Hematopoietic multipotent progenitor cell treated with erythropoietin and hydrocortisone succinate and interleukin-3 and kit ligand, for 8 days (in vitro differentiated cells): ENCODE data around the gene EDEM2.
"Not testable (repeated sequence)": the region's sequence is repeated elsewhere in the genome, so short reads cannot be mapped to it uniquely, and the experiment has no call there.

ENCODE experiments used
- DNase-seq: peaks from one replicate; pipeline ENCODE4 v3.0.0-alpha.2; 2015

The EDEM2 gene

DNA sequence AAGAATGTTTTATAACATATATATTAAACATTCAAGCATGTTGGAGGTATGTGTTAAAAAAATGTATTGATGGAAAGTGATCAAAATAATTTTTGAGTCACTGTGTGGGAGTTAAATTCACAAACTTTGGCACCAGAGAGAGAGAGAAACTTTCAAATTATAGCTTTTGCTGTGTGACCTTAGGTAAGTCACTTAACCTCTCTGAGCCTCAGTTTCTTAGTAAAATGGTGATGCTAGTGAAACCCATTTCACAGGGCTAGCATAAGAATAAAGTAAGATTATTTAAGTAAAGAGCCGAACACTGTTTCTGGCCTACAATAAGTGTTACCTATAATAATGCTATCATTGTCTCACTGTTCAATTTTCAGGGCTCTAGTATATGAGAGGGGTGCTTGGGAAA is 20.7 kb upstream of the EDEM2 start:
- DNase-seq, result no peak

DNA sequence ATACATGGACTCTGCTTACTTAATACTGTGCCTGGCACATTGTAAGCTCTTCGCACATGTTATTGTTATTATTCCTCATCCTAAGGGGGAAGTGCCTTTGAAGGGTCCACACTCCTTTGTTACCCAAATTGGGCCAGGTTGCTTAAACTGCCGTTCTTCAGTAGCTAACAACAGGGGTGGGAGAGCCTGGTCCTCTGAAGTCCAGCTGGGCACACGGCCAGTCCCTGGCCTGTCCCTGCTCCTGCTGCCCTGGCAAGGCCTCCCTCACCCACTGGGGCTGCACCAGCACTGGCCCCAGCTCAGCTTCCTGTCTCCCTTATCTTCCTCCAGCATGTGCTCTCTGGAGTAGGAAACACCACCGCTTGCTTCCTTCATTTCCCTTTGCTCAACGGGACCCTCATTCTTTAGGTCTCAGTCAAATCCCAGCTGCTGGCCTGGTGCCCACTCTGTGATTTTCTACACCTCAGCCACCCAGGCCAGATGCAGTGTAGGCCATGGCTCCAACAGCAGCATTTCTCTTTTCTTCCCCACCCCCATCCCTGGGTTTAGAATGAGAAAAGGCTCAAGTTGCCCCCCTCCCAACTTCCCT is 19.2 kb upstream of the EDEM2 start:
- DNase-seq, result peak; percentile 80

DNA sequence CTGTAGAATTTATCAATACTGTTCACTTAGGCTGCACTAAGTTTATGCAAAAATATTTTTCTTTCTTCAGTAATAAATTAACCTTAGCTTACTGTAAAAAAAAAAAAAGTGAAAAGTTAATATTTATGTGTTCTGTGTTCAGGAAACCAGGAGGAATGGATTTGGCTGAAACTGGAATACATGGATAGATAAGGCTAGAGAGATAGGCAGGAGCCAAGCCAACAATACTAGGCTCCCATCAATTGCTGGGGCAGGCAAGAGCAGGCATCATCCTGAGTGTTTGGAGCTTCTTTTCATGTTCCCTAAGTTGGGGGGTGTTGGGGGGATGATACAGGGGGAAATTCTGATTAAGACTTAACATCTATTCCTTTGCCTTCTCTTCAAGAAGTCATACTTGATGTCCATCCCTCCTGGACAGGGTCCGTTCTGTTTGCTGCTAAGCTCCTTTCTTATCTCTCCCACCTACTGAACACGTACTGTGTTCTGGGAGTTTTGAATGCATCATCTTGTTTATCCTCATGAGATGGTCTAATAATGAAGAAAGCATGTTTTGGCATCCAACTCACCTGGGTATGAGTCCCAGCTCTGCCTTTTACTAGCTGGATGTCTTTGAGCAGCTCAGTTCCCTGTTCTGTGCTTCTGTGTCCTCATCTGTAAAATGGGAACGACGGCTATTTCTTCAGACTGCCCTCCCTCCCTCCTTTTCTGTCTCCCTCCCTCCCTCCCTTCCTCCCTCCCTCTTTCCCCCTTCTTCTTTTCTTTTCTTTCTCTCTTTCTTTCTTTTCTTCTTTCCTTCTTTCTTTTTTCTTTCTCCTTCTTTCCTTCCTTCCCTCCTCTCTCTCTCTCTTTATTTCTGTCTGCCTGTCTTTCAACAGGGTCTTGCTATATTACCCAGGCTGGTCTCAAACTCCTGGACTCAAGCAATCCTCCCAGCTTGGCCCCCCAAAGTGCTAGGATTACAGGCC is 18.4 kb upstream of the EDEM2 start:
- DNase-seq, result no peak

DNA sequence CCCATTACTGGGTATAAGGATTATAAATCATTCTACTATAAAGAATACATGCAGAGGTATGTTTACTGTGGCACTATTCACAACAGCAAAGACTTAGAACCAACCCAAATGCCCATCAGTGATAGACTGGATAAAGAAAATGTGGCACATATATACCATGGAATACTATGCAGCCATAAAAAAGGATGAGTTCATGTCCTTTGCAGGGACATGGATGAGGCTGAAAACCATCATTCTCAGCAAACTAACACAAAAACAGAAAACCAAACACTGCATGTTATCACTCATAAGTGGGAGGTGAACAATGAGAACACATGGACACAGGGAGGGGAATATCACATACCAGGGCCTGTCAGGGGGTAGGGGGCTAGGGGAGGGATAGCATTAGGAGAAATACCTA is 17.4 kb upstream of the EDEM2 start:
- DNase-seq, result not testable (repeated sequence)

DNA sequence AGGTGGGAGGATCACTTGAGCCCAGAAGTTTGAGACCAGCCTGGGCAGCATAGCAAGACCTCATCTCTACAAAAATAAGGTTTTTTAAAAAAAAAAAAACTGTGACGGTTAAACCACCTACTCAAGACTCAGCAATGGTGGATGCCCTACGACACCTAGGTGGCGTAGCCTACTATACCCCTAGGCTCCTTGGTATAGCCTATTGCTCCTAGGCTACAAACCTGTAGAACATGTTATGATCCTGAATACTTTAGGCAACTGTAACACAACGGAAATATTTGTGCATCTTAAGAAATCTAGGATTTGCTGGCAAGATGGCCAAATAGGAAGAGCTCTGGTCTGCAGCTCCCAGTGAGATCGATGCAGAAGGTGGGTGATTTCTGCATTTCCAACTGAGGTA is 13.2 kb upstream of the EDEM2 start:
- DNase-seq, result not testable (repeated sequence)

DNA sequence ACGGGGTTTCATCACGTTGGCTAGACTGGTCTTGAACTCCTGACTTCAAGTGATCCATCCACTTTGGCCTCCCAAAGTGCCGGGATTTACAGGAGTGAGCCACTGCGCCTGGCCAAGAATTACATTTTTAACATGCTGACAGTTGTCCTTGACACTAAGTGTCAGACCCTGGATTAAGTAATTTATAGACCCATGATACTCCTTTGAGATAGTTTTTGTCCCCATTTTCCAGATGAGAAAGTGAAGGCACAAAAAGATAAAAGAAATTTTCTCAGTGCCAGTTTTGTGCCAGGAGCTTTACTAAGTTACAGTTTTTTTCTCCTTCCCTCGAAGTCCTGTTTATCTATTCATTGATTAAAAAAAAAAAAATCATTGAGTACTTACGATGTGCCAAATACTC is 9.8 kb upstream of the EDEM2 start:
- DNase-seq, result no peak

DNA sequence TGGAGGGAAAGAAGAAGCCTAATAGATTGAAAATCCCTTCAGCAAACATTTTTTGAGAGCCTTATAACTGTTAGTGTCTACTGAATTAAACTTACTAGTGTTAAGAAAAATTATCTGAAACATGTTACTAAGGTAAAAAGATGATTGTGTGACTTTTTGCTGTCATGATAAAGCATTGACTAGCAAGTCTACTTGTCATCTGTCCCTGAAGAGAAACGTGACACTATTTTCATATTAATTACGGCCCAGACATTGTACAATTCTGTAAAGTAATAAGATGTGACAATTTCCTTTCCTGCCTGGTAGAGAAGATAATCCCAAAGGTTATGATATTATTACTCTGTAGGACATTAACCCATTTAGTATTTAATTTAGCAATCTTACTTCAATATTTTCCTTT is 8.8 kb upstream of the EDEM2 start:
- DNase-seq, result no peak

DNA sequence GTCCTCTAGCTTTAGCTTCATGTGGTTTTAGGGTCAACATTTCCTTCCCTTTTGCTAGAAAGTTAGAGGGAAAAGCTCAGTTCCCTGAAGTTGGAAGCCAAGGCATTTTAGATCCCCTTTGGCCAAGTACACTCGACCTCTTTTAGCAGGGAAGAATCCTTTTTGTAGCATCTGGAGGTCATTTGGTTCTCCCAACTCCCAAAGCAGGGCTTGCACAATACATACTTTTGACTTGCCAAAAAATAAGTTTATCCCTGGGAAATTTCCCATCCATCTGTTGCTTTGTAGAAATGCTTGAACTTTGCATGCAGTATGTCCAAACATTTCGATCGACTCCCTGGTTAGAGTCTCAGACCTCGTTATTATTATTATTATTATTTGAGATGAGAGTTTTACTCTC is 4.6 kb upstream of the EDEM2 start:
- DNase-seq, result no peak

DNA sequence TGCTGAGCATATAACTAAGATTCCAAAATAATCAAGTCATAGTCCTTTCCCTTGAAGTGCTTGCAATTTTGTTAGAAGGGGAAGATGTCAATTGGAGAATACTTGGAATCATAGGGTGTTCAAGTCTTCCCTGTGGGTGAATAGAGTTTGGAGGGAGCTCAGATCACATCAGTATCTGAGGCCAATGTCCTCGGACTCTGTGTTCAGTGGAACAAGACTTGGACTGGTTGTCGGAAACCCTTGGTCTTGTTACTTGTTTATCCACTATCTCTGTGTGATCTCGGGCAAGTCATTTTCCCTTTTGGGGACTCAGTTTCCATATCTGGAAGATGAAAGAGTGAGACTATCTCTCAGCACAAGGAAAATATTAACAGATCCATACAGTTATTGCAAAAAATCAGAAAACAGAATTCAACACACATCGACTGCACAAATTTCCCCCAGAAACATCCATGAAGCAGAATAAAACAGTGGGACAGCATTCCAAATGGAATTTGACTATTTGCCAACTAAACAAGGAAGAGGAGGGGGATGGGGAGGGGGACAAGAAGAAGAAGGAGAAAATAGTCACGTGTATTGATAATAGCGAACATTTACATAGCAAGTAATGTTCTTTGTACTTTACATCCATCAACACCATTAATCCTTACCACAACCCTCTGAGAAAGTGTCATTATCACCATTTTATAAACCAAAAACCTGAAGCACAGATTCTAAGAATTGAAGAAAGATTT is 3.9 kb upstream of the EDEM2 start:
- no peak for DNase-seq

DNA sequence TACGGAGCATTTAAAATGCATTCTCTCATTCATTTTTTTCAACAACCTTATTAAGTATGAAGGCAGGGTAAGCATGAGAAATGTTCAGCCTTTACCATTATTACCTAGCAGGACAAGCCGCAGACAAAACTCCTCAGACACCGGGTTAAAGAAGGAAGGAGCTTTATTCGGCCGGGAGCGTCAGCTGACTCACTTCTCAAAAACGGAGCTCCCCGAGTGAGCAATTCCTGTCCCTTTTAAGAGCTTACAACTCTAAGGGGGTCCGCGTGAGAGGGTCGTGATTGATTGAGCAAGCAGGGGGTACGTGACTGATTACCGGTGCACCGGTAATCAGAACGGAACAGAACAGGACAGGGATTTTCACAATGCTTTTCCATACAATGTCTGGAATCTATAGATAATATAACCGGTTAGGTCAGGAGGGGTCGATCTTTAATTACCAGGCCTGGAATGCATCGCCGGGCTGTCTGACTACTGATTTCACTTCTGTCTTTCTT is 487 bp upstream of the EDEM2 start:
- DNase-seq, result peak; percentile 58

DNA sequence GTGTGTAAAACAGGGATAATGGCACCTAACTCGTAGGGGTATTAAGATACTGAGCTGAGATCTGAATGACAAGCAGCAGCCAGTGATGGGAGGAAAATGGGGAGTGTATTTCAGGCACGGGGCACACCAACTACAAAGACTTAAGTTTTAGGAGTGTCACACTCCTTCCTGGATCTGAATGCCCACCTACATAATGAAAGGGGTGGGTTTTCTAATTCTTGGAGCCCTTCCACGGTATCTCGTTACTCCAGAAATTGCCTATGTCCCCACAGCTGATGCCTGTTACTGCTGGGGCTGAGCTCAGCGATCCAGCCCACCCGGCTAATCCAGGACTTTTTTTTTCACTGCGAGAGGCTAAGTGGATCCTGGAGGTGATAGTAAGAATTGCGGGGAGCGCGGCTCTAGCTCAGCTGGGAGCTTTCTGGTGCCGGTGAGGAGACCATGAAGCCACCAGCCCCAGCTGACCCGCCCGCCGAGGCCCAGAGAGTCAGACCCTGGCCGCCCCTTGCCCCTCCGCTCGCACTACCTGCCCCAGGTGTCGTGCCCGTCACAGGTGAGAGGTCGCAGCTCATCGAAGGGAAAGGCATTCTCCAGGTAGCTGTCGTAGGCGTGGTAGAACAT is 727 bp downstream of the EDEM2 start:
- peak; percentile 66 for DNase-seq

DNA sequence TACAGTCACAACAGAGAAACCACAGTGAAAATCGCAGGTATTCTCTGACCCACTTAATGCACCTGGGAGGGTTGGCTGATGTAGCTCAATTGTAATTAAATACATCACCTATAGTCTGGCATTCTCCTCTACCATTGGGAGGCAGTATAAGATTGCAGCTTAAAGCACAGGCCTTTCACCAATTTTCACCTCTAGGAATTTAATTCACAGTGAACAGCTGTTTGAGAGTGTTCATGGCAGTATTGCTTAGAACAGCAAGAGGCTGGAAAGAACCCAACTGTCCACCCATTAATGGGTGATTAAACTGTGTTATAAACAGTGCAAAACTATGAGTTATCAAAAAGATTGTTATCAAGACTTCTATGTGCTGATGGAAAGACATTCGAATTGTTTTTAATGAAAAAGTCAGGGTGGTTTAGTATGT is 2.0 kb downstream of the EDEM2 start:
- peak; percentile 85 for DNase-seq

DNA sequence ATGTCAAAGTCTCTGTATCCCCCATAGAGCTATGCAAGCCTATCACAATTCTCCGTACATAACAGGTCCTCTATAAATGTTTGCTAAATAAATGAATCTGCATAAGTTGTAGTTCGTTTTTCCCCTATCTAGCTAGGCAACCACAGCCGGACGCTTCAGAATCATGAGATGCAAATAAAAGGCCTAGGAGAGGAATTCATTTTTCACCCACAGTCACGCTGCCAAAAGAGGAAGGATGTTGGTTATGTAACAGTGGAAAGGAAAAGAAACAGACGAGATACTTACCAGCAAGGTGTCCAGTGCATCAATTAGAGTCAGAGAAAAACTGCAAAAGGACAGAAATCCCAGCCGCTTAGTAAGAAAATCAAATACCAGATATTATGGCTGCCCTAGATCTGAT is 2.4 kb downstream of the EDEM2 start:
- DNase-seq, result peak; percentile 24

DNA sequence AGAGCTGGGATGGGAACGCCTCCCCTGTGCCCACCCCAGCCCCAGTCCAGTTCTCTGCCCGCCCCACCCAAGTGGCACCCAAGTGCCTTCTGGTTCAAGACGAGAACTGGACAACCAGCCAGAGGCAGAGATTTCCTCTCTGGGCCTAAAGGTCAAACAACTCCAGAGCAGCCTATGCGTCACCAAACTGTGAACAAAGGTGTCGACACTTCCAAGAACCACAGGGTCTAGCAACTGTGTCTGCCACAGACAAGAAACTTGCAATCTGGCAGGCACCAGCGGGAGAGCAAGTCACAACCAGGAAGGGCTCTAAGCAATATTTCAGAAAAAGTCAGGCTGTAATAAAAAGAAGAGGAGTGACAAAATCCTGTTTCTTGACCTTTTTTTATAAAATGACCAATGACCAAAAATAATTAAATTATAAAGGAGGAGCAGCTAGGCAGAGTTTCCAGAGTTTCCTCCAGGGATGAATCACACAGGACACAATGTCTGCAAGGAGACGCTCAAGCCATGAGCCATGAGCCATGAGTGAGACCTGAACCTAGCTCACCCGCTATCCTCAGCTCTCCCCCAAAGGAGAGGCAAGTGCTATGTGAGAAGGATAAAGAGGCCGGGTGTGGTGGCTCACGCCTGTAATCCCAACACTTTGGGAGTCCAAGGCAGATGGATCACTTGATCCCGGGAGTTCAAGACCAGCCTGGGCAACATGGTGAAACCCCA is 11.1 kb downstream of the EDEM2 start:
- no peak for DNase-seq

DNA sequence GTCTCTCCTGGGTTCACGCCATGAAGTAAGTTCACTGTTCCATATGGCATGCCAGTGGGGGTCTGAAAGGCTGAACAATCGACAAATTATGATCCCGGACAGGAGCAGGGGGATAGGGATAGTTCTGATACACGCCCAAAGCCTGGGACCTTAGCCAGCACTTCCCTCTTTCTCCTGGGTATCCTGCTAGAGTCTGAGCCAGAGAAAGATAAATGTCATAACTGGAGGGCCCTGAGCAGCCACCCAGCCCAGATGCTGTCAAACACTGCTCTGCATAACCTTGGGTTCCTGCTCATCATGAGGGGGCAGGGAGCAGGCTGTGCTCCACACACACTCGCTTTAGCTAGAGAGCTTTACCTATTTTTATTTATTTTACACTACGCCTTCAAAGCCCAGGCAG is 12.3 kb downstream of the EDEM2 start:
- DNase-seq, result no peak

DNA sequence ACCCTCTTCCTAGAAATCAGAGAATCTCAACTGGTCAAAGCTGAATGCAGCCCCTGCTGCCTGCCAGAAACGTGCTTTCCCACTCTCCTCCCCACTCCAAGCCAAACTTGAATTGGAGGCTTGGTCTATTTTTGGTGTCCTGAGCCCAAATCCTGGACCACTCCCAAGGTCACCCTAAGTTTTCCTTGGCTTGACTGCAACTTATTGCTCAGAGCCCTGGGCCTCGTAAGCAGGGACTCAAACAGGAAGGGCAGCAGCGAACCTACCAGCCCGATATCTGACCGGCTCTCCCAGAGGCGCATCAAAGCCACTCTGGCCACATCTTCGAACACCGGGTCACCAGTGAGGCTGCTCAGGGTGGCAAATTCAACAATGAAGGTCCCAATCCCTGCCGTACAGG is 12.7 kb downstream of the EDEM2 start:
- no peak for DNase-seq

DNA sequence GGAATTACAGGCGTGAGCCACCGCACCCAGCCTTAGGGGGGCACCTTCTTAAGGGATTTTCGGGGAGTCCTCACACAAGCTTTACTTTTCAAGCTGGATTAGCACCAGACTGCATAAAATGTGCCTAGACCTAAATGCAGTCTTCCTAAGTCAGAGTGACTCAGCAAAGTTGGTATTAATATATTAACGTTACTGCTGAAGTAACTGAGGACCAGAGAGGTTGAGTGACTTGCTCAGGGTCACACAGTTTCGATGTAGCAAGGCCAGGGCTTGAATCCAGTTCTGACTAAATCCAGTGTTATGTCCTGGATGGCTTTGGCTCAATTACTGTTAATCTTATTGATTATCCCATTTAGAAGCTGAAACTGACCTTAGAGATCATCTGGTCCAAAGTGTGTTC is 13.4 kb downstream of the EDEM2 start:
- peak; percentile 17 for DNase-seq

DNA sequence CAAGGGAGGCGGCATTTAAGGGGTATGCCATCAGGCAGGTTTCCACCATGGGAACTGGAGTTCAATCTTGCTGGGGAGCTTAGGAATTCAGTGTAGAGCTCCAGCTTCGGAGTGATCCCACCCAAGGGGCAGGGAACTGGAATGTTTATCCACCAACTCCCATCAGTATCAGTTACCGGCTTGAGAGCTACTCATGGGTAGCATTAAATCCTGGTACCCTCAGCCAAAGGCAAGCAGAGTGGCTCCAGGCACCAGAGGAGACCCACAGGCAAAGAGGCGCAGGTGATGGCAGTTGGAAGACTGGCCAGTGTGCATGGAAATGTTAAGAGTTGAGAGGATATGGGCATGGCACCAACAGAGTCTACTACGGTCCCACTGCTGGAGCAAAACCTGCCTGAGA is 14.1 kb downstream of the EDEM2 start:
- DNase-seq, result no peak

DNA sequence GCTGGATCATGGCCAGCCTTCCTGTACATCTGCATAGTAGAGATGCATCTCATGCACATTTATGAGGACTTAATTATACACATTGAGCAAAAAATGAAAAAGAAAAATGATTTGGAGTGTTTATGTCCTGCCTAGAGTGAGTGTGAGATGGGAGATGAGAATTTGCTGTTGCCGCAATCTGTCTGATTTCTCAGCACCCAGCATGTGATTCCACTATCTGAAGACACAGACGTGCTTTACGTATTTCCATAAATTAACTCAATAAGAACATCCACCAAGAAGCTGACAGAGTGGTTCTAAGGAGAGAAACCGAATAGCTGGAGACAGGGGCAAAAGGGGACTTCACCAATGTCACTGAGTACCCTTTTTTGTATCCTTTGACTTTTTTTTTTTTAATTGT is 15.2 kb downstream of the EDEM2 start:
- DNase-seq, result no peak

DNA sequence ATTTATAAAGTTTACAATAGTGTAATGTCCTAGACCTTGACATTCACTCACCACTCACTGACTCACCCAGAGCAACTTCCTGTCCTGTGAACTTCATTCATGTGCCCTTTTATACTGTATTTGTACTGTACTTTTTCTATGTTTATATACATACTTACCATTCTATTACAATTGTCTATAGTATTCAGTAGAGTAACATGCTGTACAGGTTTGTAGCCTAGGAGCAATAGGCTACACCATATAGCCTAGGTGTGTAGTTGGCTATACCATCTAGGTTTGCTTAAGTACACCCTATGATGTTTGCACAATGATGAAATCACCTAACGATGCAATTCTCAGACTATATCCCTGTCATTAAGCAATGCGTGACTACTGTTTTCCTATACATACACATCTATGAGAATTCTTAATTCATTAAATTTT is 17.5 kb downstream of the EDEM2 start:
- no peak for DNase-seq

DNA sequence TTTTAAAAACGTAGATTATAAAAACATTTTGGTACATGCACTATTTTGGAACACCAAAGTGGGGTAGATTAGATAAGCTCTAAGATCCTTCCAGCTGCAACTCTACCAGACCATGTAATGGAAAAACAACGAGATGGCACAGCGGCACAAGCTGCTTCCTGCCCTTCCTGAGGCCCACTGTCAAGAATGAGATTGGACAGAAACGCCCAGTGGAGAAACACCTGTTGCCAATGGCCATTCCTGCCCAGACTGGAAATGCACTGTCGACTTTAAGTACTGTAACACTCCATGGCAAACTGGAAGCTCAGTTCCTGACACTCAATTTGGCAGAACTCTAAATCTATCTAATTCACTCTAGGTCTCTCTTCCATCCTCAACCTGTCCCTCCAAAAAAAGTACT is 21.4 kb downstream of the EDEM2 start:
- no peak for DNase-seq

DNA sequence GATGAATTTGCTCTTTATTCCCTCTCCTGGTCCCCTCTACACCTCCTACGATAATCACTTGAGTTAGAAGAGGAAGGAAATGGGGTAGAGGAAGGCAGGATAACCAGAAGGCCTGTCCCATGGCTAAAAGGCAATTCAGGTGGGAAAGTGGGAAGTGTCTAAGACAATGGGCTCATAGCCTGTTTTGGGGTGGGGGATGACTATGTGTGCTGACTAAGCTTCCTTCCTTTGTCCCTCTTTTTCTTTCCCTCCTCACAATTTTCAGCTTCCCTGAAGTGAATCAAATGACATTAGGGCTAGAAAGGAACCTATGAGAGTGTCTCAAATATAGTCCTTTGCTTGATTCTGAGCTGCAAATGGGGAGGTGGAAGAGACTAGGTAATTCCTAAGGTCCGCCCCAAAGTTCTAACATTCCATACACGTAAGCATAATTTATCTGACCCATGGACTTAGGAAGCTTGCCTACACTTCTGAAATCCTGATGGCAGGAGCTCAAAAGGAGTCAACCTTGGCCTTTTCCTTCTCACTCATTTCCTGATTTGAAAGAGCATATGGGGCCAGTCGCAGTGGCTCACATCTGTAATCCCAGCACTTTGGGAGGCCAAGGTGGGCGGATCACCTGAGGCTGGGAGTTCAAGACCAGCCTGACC is 24.3 kb downstream of the EDEM2 start:
- DNase-seq, result no peak
